GM19023 (cell line): Measurements from ENCODE around the gene MRPL53.
"Not testable (repeated sequence)": the region's sequence is repeated elsewhere in the genome, so short reads cannot be mapped to it uniquely, and the experiment has no call there.

Experiments
- ATAC-seq: cut with Tn5 transposase; IDR thresholded peaks from one replicate; pipeline ENCODE4 v1.9.1; 2021; ENCODE audit warnings: mild to moderate bottlenecking, moderate library complexity; ENCODE audit not compliant: unreplicated experiment

MRPL53 gene

GRCh38 chr2:74482801-74483674 lies 10.6 kb upstream of the MRPL53 start, which contains the start of the genes CCDC142 and TTC31:
TSS of gene CCDC142 (minus strand) at chr2:74482998. CDS start at chr2:74482837, 161 bp downstream.
TSS of gene TTC31 (plus strand) at chr2:74483081. CDS start at chr2:74483096, 15 bp downstream.
- peak; percentile 92 for ATAC-seq

GRCh38 chr2:74481961-74482800 lies 9.7 kb upstream of the MRPL53 start:
- ATAC-seq, result peak; percentile 41

- no peak for ATAC-seq
These were observed 9.0 kb upstream of the MRPL53 start for GRCh38 chr2:74481431-74481830.

GRCh38 chr2:74474899-74475298 lies 2.4 kb upstream of the MRPL53 start:
- ATAC-seq, result no peak

GRCh38 chr2:74474481-74474880 lies 2.0 kb upstream of the MRPL53 start:
- ATAC-seq, result no peak

GRCh38 chr2:74472945-74473258 lies 422 bp upstream of the MRPL53 start:
- ATAC-seq, result no peak

DNA sequence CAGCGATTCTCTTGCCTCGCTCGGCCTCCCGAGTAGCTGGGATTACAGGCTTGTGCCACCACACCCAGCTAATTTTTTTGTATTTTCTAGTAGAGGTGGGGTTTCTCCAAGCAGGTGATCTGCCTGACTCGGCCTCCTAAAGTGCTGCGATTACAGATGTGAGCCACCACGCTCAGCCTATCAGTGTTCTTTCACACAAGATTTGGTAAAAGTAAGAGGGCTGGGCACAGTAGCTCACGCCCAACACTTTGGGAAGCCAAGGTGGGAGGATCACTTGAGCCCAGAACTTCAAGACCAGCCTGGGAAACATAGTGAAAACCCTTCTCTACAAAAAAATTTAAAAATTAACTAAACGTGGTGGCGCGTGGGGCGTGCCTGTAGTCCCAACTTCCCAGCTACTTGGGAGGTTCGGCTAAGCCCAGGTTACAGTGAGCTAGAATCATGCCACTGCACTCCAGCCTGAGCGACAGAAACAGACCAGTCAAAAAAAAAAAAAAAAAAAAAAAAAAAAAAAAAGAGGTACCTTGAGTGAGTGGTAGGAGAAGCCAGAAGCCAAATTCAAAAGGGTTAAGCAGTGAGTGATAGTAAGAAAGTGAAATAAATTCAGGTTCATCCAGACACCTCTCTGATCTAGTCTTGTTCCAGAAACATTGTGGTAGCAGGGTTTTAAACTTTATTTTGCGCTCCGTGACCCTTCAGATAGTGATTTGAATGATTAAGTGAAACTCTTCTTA lies 981 bp downstream of the MRPL53 start:
- no peak for ATAC-seq

- not testable (repeated sequence) for ATAC-seq
These were observed 1.7 kb downstream of the MRPL53 start for GRCh38 chr2:74470742-74471141.

DNA sequence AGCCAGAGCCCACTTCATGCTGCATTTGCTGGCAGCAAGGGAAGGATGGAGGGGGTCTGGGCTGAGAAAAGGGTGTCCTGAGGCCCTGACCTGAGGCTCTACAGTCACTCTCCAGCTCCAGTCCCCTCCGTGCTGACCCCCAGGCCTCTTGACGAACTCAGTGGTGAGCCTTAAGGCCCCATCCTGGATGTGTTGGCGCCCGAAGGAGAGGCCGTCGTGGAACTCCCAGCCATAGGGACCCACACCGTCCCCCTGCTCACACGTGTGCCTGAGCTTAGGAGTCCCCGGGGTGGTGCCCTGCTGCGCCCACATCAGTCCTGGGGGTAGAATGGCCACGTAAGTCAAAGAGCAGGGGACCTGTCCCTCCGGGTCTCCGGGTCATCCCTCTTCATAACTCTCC lies 8.1 kb downstream of the MRPL53 start:
- peak; percentile 2 for ATAC-seq

GRCh38 chr2:74462786-74463105 lies 9.7 kb downstream of the MRPL53 start:
- no peak for ATAC-seq

DNA sequence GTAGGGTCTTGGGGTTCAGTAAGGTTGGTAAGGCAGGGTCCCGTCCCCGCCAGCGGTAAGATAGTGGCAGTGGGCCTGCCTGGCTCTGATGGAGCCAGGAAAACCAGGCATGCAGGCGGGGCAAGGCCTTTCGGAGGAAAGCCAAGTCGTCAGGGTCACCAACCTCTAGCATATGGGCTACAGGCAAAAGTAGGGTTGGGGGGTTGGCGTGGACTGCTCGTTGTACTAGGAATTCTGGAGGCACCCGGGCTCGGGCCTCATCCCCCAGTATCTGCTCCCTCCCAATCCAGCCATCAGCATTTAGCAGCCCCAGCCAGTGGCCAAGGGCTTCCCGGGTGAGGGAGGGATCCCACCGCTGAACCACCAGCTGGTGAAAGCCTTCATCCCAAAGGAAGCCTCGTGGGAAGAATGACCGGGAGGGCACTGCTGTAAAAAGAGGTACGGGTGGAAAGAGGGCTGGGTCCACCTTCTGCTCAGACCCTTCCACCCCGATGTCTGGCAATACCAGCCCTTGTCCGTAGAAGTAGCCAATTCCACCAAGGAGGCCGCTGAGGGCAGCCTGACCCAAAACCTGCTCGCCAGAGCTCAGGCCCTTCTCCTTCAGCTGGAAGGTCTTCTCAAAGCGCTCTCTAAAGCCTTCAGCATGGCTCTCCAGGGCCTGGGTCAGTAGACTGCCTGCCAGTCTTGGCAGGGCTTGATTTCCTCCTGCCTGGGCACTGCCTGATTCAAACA lies 10.3 kb downstream of the MRPL53 start:
- no peak for ATAC-seq

GRCh38 chr2:74461187-74462053 lies 11.1 kb downstream of the MRPL53 start:
- no peak for ATAC-seq

DNA sequence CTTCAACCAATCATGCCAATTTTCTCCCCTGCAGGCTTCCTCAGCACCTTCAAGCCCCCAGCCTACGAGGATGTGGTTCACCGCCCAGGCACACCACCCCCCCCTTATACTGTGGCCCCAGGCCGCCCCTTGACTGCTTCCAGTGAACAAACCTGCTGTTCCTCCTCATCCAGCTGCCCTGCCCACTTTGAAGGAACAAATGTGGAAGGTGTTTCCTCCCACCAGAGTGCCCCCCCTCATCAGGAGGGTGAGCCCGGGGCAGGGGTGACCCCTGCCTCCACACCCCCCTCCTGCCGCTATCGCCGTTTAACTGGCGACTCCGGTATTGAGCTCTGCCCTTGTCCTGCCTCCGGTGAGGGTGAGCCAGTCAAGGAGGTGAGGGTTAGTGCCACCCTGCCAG lies 12.3 kb downstream of the MRPL53 start:
- ATAC-seq, result not testable (repeated sequence)

- ATAC-seq, result not testable (repeated sequence)
These were observed 12.9 kb downstream of the MRPL53 start for GRCh38 chr2:74459503-74460118.

DNA sequence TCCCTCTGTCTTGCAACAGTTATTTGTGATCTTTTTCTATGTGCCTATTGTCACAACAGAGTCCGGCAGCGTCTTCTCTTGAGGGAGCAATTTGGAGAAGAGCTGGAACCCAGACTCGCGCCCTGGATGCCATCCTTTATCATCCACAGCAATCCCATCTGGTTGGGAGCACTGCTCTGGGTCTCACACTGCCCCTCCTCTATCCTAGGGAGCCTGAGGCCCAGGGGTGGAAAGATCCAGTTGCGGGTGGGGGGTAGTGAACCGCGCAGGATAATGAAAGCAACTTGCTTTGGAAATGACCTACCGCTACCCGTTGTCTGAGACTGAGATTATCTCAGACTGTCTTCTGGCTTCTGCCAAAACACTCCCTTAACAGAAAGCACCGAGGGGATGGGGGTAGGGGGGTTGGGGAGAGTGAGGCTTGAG lies 13.5 kb downstream of the MRPL53 start:
- ATAC-seq, result no peak

- peak; percentile 81 for ATAC-seq
These were observed 14.1 kb downstream of the MRPL53 start, which contains the start of gene WBP1 for GRCh38 chr2:74458132-74458937. TSS of gene WBP1 (plus strand) at chr2:74458438. CDS start at chr2:74458603, 165 bp downstream.

- peak; percentile 37 for ATAC-seq
These were observed 14.8 kb downstream of the MRPL53 start for GRCh38 chr2:74457549-74458131.

- no peak for ATAC-seq
These were observed 15.3 kb downstream of the MRPL53 start for GRCh38 chr2:74457129-74457548.
